Astrocyte of the spinal cord (primary cell): ENCODE results near the gene USP47.
A peak's percentile ranks its signal among the peaks of the same experiment; 100 is the strongest.

Experiments
- DNase-seq: peaks from one replicate; pipeline ENCODE4 v3.0.0; 2011; ENCODE audit warnings: low read depth, low spot score
- H3K4me3 ChIP-seq: 2 replicates; pipeline ENCODE4 v1.5.1; 2011; ENCODE audit warnings: low read depth, mild to moderate bottlenecking, low read length, moderate library complexity
- CTCF ChIP-seq: IDR thresholded peaks from 2 replicates; pipeline ENCODE4 v1.5.1; 2012; ENCODE audit warnings: low read depth, mild to moderate bottlenecking, low read length, inconsistent platforms
- in situ Hi-C: cut with HindIII; loops from 2 replicates; pipeline ENCODE4 v1.10.0; 2017; ENCODE audit warnings: low sequenced_read_pairs

Gene USP47

DNA sequence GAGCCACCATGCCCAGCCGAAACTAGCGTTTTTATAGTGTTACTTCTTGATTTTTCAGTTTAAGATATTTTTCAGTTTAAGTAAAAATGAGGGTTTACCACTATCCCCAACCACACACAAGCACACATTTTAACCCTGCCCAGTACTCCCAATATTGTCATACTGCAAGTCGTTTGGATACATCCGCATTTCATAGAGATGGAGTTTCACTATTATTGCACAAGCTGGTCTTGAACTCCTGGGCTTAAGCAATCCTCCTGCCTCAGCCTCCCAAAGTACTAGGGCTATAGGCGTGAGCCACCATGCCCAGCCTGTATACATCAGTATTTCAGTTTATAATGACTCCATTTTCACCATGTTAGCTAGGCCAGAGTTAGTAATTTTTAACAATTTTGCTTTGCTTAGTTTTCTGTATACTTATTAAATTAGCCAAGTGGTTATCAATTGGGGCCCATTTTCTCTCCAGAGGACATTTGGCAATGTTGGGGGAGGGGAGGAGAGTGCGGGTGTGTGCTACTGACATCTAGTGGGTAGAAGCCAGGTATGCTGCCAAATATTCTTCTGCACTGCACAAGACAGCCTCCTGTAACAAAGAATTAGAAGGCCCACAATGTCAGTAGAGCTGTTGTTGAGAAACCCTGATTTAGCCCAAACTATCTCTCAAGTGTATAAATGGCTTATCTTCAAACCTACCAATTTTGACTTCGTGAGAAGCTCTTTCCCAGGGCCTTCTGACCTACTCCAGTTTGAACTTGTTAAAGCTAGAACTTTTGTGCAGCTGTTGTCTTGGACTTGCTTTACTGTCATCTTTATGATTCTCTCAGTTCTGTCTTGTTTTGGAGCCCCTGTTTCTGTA is 7.3 kb downstream of the USP47 start:
- in situ Hi-C loops, result no loop called here
- peak; percentile 71 for TF ChIP-seq CTCF
- DNase-seq, result peak; percentile 58
- H3K4me3 ChIP-seq, result no peak overlapping the region

- in situ Hi-C loops, result no loop called here
- no peak overlapping the region for H3K4me3 ChIP-seq
- no peak for DNase-seq
- TF ChIP-seq CTCF, result no peak
Observed at GRCh38 chr11:11850668-11851067, 8.9 kb downstream of the USP47 start.

GRCh38 chr11:11856638-11857037 is 14.9 kb downstream of the USP47 start:
- peak; percentile 55 for DNase-seq
- no peak overlapping the region for H3K4me3 ChIP-seq
- in situ Hi-C loops, result no loop called here
- no peak for TF ChIP-seq CTCF

DNA sequence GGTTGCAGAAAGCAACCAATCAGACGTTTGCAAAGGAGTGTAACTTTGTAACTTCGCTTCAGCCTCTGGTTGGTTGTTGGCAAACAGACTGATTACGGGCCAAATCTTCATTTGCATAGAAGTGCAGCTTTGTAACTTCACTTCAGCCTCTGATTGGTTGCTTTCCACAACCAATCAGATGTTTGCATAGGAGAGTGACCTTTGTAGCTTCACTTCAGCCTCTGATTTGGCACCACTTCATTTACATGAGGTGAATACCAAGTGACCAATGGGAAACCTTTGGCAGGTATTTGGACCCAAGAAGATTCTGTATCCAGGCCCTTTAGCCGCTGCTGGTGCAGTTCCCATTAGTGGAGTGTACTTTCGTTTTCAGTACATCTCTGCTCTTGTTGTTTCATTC is 16.0 kb downstream of the USP47 start:
- no peak for TF ChIP-seq CTCF
- no peak overlapping the region for H3K4me3 ChIP-seq
- DNase-seq, result no peak
- in situ Hi-C loops, result no loop called here

DNA sequence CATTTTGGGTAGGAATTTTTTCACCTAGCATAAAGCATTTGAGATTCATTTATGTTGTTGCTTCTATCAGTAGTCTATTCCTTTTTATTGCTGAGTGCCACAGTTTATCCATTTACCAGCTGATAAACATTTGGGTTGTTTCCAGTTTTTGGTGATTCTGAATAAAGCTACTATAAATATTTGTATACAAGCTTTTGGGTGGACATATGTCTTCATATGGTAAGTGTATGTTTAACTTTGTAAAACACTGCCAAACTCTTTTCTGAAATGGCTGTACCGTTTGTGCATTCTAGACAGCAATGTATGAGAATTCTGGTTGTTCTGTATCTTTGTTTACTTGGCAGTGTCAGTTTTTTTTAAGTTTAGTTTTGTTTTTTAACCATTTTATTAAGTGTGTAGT is 16.9 kb downstream of the USP47 start:
- no peak for TF ChIP-seq CTCF
- DNase-seq, result no peak
- H3K4me3 ChIP-seq, result no peak overlapping the region
- in situ Hi-C loops, result no loop called here

DNA sequence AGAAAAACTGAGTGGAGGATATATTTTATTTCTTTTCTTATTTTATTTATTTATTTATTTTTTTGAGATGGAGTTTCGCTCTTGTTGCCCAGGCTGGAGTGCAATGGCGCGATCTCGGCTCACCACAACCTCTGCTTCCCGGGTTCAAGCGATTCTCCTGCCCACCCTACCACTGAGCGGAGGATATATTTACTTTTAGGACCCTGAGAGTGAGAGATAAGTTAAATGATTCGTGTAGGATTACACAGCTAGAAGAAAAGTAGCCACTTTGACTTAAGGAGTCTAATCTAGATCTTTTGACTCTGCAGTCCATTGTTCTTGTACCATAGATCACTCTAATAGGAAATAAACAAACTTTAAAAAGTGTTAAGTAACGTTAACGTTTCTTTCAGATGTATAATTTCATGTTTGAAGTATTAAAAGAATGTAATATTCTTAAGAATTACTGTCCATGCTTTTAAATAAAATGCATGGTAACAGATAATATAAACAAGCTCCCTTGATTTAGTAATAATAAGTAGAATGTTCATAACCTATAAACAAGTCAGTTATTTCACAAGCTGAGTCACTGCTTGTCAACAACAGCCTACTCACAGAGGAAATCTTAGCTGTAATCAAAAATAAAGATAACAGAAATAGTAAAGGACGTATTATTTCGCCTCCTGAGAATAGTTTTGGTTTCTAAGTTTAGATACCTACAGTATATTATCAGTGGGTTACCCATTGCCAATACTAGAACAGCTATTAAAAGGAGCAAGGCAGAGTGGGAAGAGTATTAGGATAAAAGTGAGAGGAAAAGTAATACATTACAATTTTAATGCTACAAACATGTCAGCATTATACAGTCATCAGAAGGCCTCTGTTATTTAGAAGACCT is 18.6 kb downstream of the USP47 start:
- no peak overlapping the region for H3K4me3 ChIP-seq
- in situ Hi-C loops, result no loop called here
- no peak for TF ChIP-seq CTCF
- DNase-seq, result no peak
